ENCODE data around the gene LGALS7B. TPM values are rescaled to one million over a fixed set of nuclear protein-coding genes. Genes with fewer than 3 reads are reported as not detected.

Gene LGALS7B
- polyA plus RNA-seq, 1 donor from 2014 or later = not detected

GRCh38 chr19:38833092-38833425 lies 44.1 kb downstream of the LGALS7B start:
- no peaks in the 10 kb centered on the region for H4K20me1 ChIP-seq (ENCODE audit: insufficient read depth)
- TF ChIP-seq SMC3 (conservative IDR thresholded peaks at IDR 0.05; ENCODE audit: poor library complexity) = no peak
- TF ChIP-seq MXI1 (conservative IDR thresholded peaks at IDR 0.05; ENCODE audit: poor library complexity, severe bottlenecking) = no peak
- no peak for TF ChIP-seq RAD21 (conservative IDR thresholded peaks at IDR 0.05)
- no peak for TF ChIP-seq EZH2 (IDR thresholded peaks at IDR 0.05; ENCODE audit: borderline replicate concordance, insufficient read depth, low read length, poor library complexity, severe bottlenecking)
- no peak for TF ChIP-seq EP300 (conservative IDR thresholded peaks at IDR 0.05; ENCODE audit: poor library complexity, severe bottlenecking)
- TF ChIP-seq CTCF (IDR thresholded peaks at IDR 0.05; ENCODE audit: poor library complexity, severe bottlenecking) = no peak
- TF ChIP-seq REST (IDR thresholded peaks at IDR 0.05; ENCODE audit: borderline replicate concordance) = no peak
- no peak for TF ChIP-seq POLR2AphosphoS5 (IDR thresholded peaks at IDR 0.05)
- no peak for TF ChIP-seq TAF1 (IDR thresholded peaks at IDR 0.05; ENCODE audit: low read depth)
- no peaks in the 10 kb centered on the region for H3K27me3 ChIP-seq (ENCODE audit: insufficient read depth, low read depth, low read length)
- no peak overlapping the region for H3K4me3 ChIP-seq (ENCODE audit: low read length)
- no peaks in the 10 kb centered on the region for H3K9me3 ChIP-seq (ENCODE audit: low read length)
- H2AFZ ChIP-seq (ENCODE audit: low read depth, low read length) = no peak overlapping the region
- no peaks in the 10 kb centered on the region for H3K36me3 ChIP-seq (ENCODE audit: insufficient read depth, low read length)
- H3K27ac ChIP-seq (ENCODE audit: low read length) = no peak overlapping the region
- peaks cover 8% of the 10 kb centered on the region for H3K79me2 ChIP-seq (replicated peaks; ENCODE audit: insufficient read depth, low read length)
- H3F3A ChIP-seq (ENCODE audit: insufficient read depth, low read length, poor library complexity, severe bottlenecking) = no peaks in the 10 kb centered on the region
- H3K9ac ChIP-seq (ENCODE audit: low read length) = no peak overlapping the region
- no peak overlapping the region for H3K4me2 ChIP-seq (ENCODE audit: low read length)
- H3K9me2 ChIP-seq (ENCODE audit: insufficient read depth, low read length) = no peaks in the 10 kb centered on the region

GRCh38 chr19:38834104-38834490 lies 45.1 kb downstream of the LGALS7B start:
- no peaks in the 10 kb centered on the region for H3K27me3 ChIP-seq (ENCODE audit: insufficient read depth, low read depth, low read length)
- H3K4me3 ChIP-seq (ENCODE audit: low read length) = no peak overlapping the region
- H3F3A ChIP-seq (ENCODE audit: insufficient read depth, low read length, poor library complexity, severe bottlenecking) = no peaks in the 10 kb centered on the region
- peaks cover 8% of the 10 kb centered on the region for H3K79me2 ChIP-seq (replicated peaks; ENCODE audit: insufficient read depth, low read length)
- H3K4me2 ChIP-seq (ENCODE audit: low read length) = no peak overlapping the region
- no peak overlapping the region for H3K9ac ChIP-seq (ENCODE audit: low read length)
- no peaks in the 10 kb centered on the region for H3K9me3 ChIP-seq (ENCODE audit: low read length)
- H3K9me2 ChIP-seq (ENCODE audit: insufficient read depth, low read length) = no peaks in the 10 kb centered on the region
- H4K20me1 ChIP-seq (ENCODE audit: insufficient read depth) = no peaks in the 10 kb centered on the region
- H3K36me3 ChIP-seq (ENCODE audit: insufficient read depth, low read length) = no peaks in the 10 kb centered on the region
- no peak overlapping the region for H3K27ac ChIP-seq (ENCODE audit: low read length)
- no peak overlapping the region for H2AFZ ChIP-seq (ENCODE audit: low read depth, low read length)
- TF ChIP-seq TAF1 (IDR thresholded peaks at IDR 0.05; ENCODE audit: low read depth) (no peak), CTCF (IDR thresholded peaks at IDR 0.05; ENCODE audit: poor library complexity, severe bottlenecking) (no peak), RAD21 (conservative IDR thresholded peaks at IDR 0.05) (no peak), SMC3 (conservative IDR thresholded peaks at IDR 0.05; ENCODE audit: poor library complexity) (no peak), REST (IDR thresholded peaks at IDR 0.05; ENCODE audit: borderline replicate concordance) (no peak), EP300 (conservative IDR thresholded peaks at IDR 0.05; ENCODE audit: poor library complexity, severe bottlenecking) (no peak), EZH2 (IDR thresholded peaks at IDR 0.05; ENCODE audit: borderline replicate concordance, insufficient read depth, low read length, poor library complexity, severe bottlenecking) (no peak), POLR2AphosphoS5 (IDR thresholded peaks at IDR 0.05) (no peak), MXI1 (conservative IDR thresholded peaks at IDR 0.05; ENCODE audit: poor library complexity, severe bottlenecking) (no peak)
